Measurements from ENCODE around the gene PIEZO1.
A peak's percentile ranks its signal among the peaks of the same experiment; 100 is the strongest.

The PIEZO1 gene

DNA sequence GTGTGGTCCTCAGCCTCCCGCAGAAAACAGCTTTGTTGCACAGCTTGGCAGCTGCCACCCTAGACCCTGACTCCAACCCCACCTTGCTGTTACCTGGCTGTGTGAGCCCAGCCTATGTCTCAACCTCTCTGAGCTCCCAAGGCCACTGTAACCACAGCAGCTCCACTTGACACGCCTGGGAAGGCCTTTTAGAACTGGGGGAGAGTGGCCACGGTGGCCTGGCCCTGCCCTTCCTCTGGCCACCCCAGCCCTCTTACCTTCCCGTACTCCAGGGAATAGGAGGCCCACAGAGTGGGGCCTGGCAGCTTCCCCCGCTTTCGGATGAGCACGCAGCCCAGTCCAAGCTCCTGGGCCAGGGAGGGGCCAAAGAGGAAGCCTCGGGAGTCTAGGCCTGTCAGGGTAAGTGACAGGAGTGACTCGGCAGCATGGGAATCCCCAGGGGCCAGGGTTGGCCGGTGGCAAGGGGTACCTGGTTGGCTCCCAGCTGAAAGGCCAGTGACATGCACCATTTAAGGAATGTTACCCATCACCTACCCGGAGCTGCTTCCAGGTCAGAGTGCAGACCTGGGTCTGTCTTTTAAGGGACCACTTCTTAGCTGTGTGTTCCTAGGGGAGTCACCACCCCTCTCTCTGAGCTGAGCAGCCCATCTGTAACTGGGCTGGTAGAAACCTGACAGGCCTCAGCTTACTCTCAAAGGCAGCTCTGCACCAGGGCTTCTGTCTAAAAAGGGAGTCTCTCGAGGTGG, 25.3 kb upstream of the PIEZO1 start:
- Mint-ChIP-seq H3K9me3 (no peaks in the 10 kb centered on the region), H3K27ac (peak overlapping the region; percentile 88), H3K27me3 (no peaks in the 10 kb centered on the region), H3K36me3 (ENCODE audit: low read depth) (peaks cover 24% of the 10 kb centered on the region), H3K4me1 (ENCODE audit: low read depth) (peaks cover 25% of the 10 kb centered on the region), H3K4me3 (peak overlapping the region; percentile 89)

DNA sequence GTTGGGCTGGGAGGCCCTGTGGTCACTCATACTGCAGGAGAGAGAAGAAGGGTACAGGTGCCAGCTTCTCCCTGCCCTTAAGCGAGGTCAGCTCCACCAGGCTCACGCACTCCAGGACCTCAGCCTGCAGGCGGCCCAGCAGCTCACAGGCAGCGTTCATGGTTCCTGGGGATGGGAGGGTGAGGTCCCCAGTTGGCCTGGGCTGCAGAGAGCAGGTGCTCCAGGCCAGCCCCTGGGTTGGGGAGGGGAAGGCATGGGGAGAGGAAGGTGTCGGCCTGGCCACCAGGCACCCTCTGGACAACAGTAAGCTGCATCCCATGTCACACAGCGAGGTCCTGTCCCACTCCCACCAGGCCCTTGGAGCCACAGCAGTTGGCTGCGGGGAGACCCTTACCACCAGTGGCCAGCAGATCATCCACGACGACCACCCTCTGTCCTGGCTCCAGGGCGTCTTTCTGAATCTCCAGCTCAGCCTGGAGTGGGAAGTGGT, 24.7 kb upstream of the PIEZO1 start:
- H3K9me3 Mint-ChIP-seq = no peaks in the 10 kb centered on the region
- H3K36me3 Mint-ChIP-seq (ENCODE audit: low read depth) = peaks cover 24% of the 10 kb centered on the region
- no peaks in the 10 kb centered on the region for H3K27me3 Mint-ChIP-seq
- H3K4me3 Mint-ChIP-seq = peak overlapping the region; percentile 89
- H3K27ac Mint-ChIP-seq = peak overlapping the region; percentile 88
- peaks cover 25% of the 10 kb centered on the region for H3K4me1 Mint-ChIP-seq (ENCODE audit: low read depth)

DNA sequence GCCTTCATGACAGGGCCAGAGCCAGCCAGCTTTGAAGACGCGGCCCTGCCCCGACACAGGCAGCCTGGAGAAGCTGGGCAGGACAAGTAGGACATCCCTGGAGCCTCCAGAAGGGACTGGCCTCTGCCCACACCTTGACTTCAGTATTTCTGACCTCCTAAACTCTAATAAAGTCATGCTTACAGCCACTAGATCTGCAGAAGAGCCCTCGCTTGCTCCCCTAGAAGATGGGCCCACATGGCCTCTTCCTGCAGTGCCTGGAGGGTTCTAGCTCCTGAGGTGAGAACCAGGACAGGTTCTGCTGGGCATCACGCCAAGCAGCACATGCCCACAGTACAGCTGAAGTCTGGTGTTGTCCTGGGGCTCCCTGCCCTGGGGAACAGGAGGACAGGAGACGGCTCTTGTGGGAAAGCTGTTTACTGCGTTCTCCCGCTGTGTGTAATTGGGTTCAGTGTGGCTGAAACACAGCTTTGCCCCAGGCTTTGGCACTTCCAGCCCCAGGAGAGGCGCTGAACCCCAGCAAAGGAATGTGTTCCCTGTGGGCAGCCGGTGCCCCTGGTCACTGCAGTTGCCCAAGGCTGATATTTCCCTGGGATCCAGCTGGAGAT, 24.2 kb upstream of the PIEZO1 start:
- Mint-ChIP-seq H3K4me3 (peak overlapping the region; percentile 89), H3K27me3 (no peaks in the 10 kb centered on the region), H3K9me3 (no peaks in the 10 kb centered on the region), H3K4me1 (ENCODE audit: low read depth) (peaks cover 25% of the 10 kb centered on the region), H3K27ac (peak overlapping the region; percentile 88), H3K36me3 (ENCODE audit: low read depth) (peaks cover 24% of the 10 kb centered on the region)

DNA sequence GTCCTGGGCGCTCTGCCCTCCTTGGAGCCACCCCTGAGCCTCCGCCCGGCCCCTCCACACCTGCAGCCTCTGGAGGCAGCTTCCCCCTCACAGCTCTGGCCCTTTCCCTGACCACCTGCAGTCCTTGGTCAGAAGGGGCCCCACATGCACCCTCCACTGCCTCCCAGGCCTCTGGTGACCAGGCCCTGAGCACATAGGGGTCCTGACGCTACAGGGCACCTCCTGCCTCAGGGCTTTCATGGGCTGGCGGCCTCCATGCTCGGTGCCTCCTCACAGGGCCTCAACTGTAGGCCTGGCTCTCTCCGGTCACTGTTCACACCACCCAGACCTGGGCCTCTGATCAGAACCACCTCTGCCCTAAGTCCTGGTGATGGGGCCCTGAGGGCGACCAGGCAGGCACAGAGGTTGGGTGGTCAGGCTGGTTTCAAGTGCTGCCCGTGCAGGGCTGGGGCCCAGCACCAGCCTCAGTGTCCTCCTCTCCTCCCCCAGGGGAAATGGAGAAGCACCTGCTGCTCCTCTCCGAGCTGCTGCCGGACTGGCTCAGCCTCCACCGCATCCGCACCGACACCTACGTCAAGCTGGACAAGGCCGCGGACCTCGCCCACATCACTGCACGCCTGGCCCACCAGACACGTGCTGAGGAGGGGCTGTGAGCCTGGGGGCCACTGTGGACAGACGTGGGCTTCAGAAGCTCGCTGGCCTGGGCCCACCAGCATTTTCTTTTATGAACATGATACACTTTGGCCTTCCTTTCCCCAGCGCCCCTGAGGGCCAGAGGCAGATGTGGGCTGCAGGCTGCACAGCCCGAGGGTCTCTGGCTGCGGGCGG, 22.8 kb upstream of the PIEZO1 start:
- Mint-ChIP-seq H3K27ac (no peak overlapping the region), H3K27me3 (no peaks in the 10 kb centered on the region), H3K36me3 (ENCODE audit: low read depth) (peaks cover 24% of the 10 kb centered on the region), H3K4me1 (ENCODE audit: low read depth) (peaks cover 24% of the 10 kb centered on the region), H3K9me3 (no peaks in the 10 kb centered on the region), H3K4me3 (no peak overlapping the region)

- Mint-ChIP-seq H3K4me1 (ENCODE audit: low read depth) (peaks cover 21% of the 10 kb centered on the region), H3K9me3 (no peaks in the 10 kb centered on the region), H3K27ac (no peak overlapping the region), H3K27me3 (no peaks in the 10 kb centered on the region), H3K36me3 (ENCODE audit: low read depth) (peaks cover 24% of the 10 kb centered on the region), H3K4me3 (no peak overlapping the region)
Measured at GRCh38 chr16:88807142-88807625, 22.2 kb upstream of the PIEZO1 start.

DNA sequence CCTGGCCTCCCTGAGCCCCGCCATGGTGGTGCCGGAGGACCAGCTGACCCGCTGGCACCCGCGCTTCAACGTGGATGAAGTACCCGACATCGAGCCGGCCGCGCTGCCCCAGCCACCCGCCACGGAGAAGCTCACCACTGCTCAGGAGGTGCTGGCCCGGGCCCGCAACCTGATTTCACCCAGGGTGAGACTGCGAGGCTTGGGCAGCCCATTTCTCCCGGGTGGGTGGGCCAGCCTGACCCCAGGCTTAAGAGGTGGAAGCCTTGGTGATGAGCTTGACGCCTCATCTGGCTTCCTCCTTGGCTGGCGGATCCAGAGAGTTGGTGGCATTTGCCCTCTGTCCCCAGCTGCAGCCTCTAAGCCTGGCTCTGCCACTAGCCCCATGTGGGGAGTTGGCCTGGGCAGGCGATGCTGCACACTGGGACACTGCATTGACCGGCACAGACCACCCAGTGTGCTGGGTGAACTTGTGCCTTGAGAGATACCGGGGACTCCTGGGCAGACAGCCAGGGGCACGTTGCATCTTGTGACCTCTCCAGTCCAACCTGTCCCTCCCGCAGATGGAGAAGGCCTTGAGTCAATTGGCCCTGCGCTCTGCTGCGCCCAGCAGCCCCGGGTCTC, 21.6 kb upstream of the PIEZO1 start:
- Mint-ChIP-seq H3K27me3 (no peaks in the 10 kb centered on the region), H3K4me3 (peak overlapping the region; percentile 26), H3K36me3 (ENCODE audit: low read depth) (peaks cover 24% of the 10 kb centered on the region), H3K27ac (no peak overlapping the region), H3K9me3 (no peaks in the 10 kb centered on the region), H3K4me1 (ENCODE audit: low read depth) (peaks cover 21% of the 10 kb centered on the region)

DNA sequence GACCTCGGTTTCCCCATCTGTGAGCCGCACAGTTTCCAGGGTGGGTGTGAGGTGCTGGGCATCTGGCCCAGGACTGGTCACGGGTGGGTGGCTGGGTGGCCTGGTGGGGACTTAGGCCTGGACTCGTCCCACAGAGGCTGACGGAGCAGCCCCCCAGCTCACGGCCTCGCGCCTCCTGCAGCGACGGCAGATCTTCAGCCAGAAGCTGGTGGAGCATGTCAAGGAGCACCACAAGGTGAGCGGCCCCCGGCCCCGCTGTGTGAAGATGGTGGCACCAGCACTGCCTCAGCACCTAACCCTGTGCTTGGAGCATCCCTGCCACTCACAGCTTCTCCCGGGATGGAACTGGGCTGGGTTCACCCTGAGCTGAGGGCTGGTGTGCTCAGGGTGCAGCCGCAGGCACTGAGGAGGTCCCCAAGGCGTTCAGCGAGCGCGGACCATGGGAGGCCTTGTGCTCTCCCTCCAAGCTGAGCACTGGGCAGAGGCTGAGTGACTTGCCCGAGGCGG, 20.9 kb upstream of the PIEZO1 start:
- H3K4me3 Mint-ChIP-seq = peak overlapping the region; percentile 26
- H3K27ac Mint-ChIP-seq = no peak overlapping the region
- H3K36me3 Mint-ChIP-seq (ENCODE audit: low read depth) = peaks cover 24% of the 10 kb centered on the region
- H3K27me3 Mint-ChIP-seq = no peaks in the 10 kb centered on the region
- no peaks in the 10 kb centered on the region for H3K9me3 Mint-ChIP-seq
- peaks cover 25% of the 10 kb centered on the region for H3K4me1 Mint-ChIP-seq (ENCODE audit: low read depth)

DNA sequence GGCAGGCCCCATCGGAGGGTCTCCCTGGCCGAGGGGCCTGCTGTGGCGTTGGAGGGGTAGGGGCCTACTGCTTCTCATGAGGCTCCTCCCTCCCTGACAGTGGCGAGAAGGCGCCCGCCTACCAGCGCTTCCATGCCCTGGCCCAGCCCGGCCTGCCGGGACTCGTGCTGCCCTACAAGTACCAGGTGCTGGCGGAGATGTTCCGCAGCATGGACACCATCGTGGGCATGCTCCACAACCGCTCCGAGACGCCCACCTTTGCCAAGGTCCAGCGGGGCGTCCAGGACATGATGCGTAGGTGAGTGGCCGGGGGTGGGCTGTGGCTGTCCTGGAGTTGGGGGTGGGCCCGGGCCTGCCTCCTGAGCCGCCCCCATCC, 20.3 kb upstream of the PIEZO1 start:
- H3K4me3 Mint-ChIP-seq = peak overlapping the region; percentile 83
- H3K4me1 Mint-ChIP-seq (ENCODE audit: low read depth) = peaks cover 30% of the 10 kb centered on the region
- peaks cover 24% of the 10 kb centered on the region for H3K36me3 Mint-ChIP-seq (ENCODE audit: low read depth)
- peak overlapping the region; percentile 49 for H3K27ac Mint-ChIP-seq
- no peaks in the 10 kb centered on the region for H3K27me3 Mint-ChIP-seq
- H3K9me3 Mint-ChIP-seq = no peaks in the 10 kb centered on the region

GRCh38 chr16:88804552-88805339, 19.7 kb upstream of the PIEZO1 start:
- peaks cover 28% of the 10 kb centered on the region for H3K4me1 Mint-ChIP-seq (ENCODE audit: low read depth)
- H3K4me3 Mint-ChIP-seq = peak overlapping the region; percentile 83
- H3K27me3 Mint-ChIP-seq = no peaks in the 10 kb centered on the region
- H3K36me3 Mint-ChIP-seq (ENCODE audit: low read depth) = peaks cover 19% of the 10 kb centered on the region
- no peaks in the 10 kb centered on the region for H3K9me3 Mint-ChIP-seq
- peak overlapping the region; percentile 70 for H3K27ac Mint-ChIP-seq

DNA sequence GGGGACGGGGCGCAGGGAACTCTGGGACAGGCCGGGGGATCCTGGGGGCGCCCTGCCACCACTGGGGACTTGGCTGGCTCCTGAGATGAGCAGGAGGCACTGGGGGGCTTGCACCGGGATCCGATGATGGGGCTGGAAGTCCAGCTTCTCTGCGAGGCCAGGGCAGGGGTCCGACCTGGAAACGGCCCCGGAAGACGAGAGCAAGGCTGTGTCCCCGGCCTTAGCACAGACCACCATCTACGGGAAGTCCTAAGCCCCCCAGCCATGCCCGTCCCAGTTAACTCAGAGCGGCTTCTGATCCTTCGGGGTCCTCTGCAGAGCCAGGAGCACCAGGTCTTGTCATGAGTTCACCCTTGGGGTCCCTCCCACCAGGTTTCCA, 19.1 kb upstream of the PIEZO1 start:
- no peaks in the 10 kb centered on the region for H3K27me3 Mint-ChIP-seq

DNA sequence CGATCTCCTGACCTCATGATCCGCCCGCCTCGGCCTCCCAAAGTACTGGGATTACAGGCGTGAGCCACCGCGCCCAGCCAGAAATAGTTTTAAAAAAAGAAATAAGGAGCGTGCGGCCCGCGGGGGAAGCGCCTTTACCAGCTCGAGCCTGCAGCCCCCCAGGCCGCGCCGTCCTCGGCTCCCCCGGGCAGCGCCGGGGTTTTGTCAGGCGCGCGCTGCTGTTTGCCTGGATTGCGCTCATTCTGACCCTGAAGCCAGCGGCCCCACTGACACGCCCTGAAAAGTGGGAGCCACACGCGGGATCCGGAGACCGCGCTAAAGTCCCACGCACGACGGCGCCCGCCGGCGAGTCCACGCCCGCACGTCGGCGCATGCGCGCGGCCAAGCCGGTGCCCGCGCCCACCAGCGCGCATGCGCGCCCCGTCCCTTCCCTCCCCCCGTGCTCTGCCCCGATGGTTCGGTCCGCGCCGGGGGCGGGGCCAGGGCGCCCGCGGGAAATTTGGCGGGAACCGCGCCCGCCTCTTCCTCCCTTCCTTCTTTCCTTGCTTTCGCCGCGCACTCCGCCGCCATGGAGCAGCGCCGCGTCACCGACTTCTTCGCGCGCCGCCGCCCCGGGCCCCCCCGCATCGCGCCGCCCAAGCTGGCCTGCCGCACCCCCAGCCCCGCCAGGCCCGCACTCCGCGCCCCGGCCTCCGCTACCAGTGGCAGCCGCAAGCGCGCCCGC, 18.4 kb upstream of the PIEZO1 start, which contains the start of gene CDT1:
CDT1 (plus strand) TSS at position 526 of the 724 bp plus-strand sequence; CDS start at position 569, 43 bp downstream.
- H3K4me1 Mint-ChIP-seq (ENCODE audit: low read depth) = peaks cover 17% of the 10 kb centered on the region
- no peaks in the 10 kb centered on the region for H3K9me3 Mint-ChIP-seq
- peak within 1 kb of the TSS; percentile 87 for H3K27ac Mint-ChIP-seq
- peak within 1 kb of the TSS; percentile 83 for H3K4me3 Mint-ChIP-seq
- no peaks in the 10 kb centered on the region for H3K27me3 Mint-ChIP-seq
- peaks cover 10% of the 10 kb centered on the region for H3K36me3 Mint-ChIP-seq (ENCODE audit: low read depth)

More for the DNA sequence above, 19.1 kb upstream of the PIEZO1 start:
- Mint-ChIP-seq H3K27ac (peak overlapping the region; percentile 70), H3K4me1 (ENCODE audit: low read depth) (peaks cover 23% of the 10 kb centered on the region), H3K36me3 (ENCODE audit: low read depth) (peaks cover 14% of the 10 kb centered on the region), H3K9me3 (no peaks in the 10 kb centered on the region), H3K4me3 (peak overlapping the region; percentile 83)

DNA sequence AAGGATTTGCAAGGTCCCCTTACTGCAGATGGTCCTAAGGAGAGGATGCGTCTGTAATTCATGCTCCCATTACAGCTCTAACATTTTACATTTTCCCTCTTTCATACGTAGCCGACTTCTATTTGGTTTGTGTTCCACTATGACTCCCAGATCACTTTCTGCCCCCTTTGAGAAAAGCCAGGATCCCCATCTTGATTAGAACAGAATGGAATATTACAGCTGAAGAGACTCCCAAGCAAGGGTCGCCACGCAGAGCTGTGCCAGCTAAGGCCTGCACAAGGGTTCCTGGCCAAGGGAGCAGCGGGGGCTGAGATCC, 15.2 kb upstream of the PIEZO1 start:
- no peak overlapping the region for H3K4me3 Mint-ChIP-seq
- peaks cover 14% of the 10 kb centered on the region for H3K4me1 Mint-ChIP-seq (ENCODE audit: low read depth)
- H3K9me3 Mint-ChIP-seq = no peaks in the 10 kb centered on the region
- no peaks in the 10 kb centered on the region for H3K27me3 Mint-ChIP-seq
- no peak overlapping the region for H3K27ac Mint-ChIP-seq
- no peaks in the 10 kb centered on the region for H3K36me3 Mint-ChIP-seq (ENCODE audit: low read depth)

DNA sequence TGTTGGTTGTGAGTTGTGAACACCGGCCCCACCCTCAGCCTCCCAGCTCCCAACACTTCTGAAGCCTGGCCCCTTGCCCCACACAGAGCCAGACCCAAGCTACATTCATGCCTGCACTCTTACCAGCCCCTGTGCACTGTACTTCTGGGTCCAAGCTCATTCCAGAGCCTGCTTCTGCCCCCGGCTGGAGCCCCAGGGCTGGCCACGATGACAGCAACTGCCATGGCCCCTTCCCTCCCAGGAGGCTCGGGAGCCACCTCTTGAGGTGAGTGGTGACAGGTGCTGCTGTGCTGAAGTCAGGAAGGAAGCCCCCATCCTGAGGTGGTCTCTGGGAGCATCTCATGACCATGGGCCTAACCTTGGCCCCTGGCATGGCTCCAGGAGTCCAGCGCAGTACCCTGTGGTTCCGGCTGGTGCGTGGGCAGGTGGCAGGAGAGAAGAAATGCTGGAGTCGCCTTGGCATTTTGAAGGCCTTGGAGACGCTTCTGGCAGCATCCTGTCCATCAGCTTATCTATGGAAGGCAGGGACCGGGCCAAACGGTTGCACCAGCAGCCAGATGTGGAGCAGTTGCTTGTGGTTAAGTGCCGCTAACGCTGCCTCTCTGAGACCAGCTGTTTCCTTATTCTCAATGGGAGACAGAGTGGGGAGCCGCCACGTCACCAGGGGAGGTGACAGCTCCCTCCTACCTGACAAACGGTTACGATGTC, 14.7 kb upstream of the PIEZO1 start:
- no peaks in the 10 kb centered on the region for H3K36me3 Mint-ChIP-seq (ENCODE audit: low read depth)
- H3K27ac Mint-ChIP-seq = no peak overlapping the region
- H3K4me3 Mint-ChIP-seq = no peak overlapping the region
- H3K4me1 Mint-ChIP-seq (ENCODE audit: low read depth) = peaks cover 15% of the 10 kb centered on the region
- H3K9me3 Mint-ChIP-seq = no peaks in the 10 kb centered on the region
- H3K27me3 Mint-ChIP-seq = no peaks in the 10 kb centered on the region
